Transverse colon (tissue), 4 donors: Measurements from ENCODE around the gene KIAA1210.

ENCODE experiments used
- POLR2A ChIP-seq: fragments of 450-650 bp; IDR thresholded peaks from one replicate; pipeline ENCODE4 v1.6.1; 2016; ENCODE audit warnings: antibody characterized with exemption, mild to moderate bottlenecking, moderate library complexity
- POLR2AphosphoS5 ChIP-seq, 3 donors: sonication (generic); formaldehyde crosslinking; IDR thresholded peaks; one replicate each; pipeline ENCODE4 v1.6.1; 2016; ENCODE audit warnings: antibody characterized with exemption in 3 of 3
- TF ChIP-seq, protein P1 (sequence below), 5 experiments: fragments of 200-600 bp in 3 of 5; fragments of 450-650 bp in 2 of 5; sonication (generic) in 3 of 5; IDR thresholded peaks; 1 replicate in 2 of 5; 2 replicates in 3 of 5; pipeline ENCODE4 v1.5.1; 2016 to 2017; ENCODE audit warnings: antibody characterized with exemption in 5 of 5, inconsistent platforms in 3 of 5, mild to moderate bottlenecking in 2 of 5, moderate library complexity in 1 of 5

DNA sequence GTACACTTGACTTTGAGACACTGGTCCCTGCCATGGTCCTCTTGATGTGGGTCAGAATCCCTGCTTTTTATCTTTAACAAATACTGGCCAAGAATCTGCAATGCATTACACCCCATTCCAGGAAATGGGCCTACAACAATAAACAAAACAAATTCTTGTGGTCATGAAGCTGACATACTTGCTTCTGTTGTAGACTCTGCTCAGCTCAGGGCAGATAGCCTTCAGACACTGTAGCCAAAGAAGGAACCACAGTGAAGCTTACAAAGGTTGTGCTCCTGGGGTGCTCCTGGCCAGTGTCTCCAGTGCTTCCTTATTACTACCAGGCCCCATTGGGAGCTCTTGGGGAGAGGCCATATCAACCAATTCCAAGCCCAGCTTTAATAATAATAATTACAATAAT, 21.8 kb downstream of the KIAA1210 start:
- TF ChIP-seq, protein P1, sequence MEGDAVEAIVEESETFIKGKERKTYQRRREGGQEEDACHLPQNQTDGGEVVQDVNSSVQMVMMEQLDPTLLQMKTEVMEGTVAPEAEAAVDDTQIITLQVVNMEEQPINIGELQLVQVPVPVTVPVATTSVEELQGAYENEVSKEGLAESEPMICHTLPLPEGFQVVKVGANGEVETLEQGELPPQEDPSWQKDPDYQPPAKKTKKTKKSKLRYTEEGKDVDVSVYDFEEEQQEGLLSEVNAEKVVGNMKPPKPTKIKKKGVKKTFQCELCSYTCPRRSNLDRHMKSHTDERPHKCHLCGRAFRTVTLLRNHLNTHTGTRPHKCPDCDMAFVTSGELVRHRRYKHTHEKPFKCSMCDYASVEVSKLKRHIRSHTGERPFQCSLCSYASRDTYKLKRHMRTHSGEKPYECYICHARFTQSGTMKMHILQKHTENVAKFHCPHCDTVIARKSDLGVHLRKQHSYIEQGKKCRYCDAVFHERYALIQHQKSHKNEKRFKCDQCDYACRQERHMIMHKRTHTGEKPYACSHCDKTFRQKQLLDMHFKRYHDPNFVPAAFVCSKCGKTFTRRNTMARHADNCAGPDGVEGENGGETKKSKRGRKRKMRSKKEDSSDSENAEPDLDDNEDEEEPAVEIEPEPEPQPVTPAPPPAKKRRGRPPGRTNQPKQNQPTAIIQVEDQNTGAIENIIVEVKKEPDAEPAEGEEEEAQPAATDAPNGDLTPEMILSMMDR (IDR thresholded peaks at IDR 0.05): no peak
- TF ChIP-seq POLR2A (no peak), POLR2AphosphoS5 (IDR thresholded peaks at IDR 0.05) (no peak)
